Fibroblast of pulmonary artery (primary cell): ENCODE results near the gene HINFP.

Experiments
- DNase-seq: peaks from one replicate; pipeline ENCODE4 v3.0.0-alpha.2; 2010; ENCODE audit warnings: low read depth
- H3K4me3 ChIP-seq: replicated peaks from 2 replicates; pipeline ENCODE4 v1.5.1; 2011; ENCODE audit warnings: low read depth, mild to moderate bottlenecking, control low read depth, low read length, moderate library complexity
- CTCF ChIP-seq: IDR thresholded peaks from 2 replicates; pipeline ENCODE4 v1.5.1; 2011; ENCODE audit warnings: mild to moderate bottlenecking, control low read depth, low read length, inconsistent platforms; ENCODE audit errors: missing control alignments

HINFP gene

GRCh38 chr11:119114351-119114750 lies 7.0 kb upstream of the HINFP start:
- TF ChIP-seq CTCF, result no peak
- no peak overlapping the region for H3K4me3 ChIP-seq
- no peak for DNase-seq

- no peak overlapping the region for H3K4me3 ChIP-seq
- DNase-seq, result no peak
- no peak for TF ChIP-seq CTCF
These were observed 5.7 kb upstream of the HINFP start for GRCh38 chr11:119115484-119116234.

GRCh38 chr11:119116235-119116594 lies 5.2 kb upstream of the HINFP start:
- no peak for DNase-seq
- H3K4me3 ChIP-seq, result no peak overlapping the region
- TF ChIP-seq CTCF, result no peak

DNA sequence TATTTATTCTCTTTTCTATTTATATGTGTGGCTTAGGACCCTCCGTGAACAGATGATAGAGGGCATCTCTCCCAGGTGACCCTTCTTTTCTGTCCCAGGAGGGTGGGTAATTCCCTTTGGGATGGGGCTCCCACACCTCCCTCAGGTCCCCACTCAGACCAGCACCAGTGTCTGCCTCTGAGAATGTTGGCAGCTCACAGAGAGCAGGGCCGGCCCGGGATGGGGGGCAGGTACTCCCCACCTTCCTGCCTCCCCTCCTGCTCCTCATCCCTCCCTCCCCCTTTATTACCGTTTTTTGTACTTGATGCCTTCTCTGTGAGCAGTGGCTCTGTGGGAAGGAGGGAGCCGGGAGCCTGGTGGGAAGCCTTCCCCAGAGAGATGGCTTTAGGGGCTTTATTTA lies 4.8 kb upstream of the HINFP start:
- no peak for TF ChIP-seq CTCF
- no peak overlapping the region for H3K4me3 ChIP-seq
- DNase-seq, result no peak

- H3K4me3 ChIP-seq, result no peak overlapping the region
- DNase-seq, result no peak
- no peak for TF ChIP-seq CTCF
These were observed 4.2 kb upstream of the HINFP start for GRCh38 chr11:119117004-119117706.

DNA sequence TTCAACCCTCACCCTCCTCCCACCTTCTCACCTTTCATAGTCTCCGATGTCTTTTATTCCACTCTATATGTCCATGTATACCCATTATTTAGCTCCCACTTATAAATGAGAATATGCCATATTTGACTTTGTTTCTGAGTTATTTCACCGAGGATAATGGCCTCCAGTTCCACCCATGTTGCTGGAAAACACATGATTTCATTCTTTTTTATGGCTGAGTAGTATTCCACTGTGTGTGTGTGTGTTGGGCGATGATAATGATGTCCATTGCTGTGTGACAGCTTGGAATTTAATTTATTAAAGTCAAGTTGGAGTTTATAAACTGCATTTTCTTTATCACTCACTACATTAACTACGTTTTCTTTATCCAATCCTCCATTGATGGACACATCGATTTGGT lies 3.2 kb upstream of the HINFP start:
- no peak overlapping the region for H3K4me3 ChIP-seq
- DNase-seq, result no peak
- no peak for TF ChIP-seq CTCF
